ENCODE data around the gene WRAP73. TPM values are rescaled to one million over a fixed set of nuclear protein-coding genes. Genes with fewer than 3 reads are reported as not detected.

Gene WRAP73
- total RNA-seq, 1 donor from 2014 or later: 15.6 TPM

DNA sequence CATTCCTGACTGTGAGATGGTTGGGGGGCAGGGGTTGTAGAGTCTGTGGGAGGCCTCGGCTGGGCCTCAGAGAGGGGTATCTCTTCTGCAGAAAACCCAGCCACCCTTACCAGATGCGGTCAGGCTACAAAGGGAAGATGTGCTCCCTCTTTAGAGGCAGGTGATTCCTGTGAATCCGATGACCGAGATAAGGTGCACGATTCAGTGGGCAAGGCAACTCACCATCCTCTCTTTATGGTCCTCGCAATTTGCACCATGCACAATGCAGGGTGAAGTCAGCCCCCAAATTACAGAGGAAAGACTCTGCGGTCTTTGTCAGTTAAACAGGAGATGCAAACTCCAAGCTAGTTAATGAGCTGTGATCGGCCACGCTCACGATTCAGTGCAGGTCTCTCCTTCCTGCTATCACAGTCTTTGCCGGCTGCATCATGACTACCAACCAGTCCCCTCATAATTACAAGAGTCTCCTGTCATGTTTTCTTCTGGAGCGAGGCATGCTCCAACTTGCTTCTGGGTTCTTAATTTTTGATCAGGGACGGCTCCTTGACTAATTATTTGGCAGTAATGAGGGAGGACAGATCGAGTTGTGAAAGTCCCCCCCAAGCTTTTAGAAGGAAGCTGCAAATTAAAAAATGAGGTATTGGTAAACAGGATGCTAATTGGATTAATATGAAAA lies 14.9 kb upstream of the WRAP73 start:
- H3K4me2 ChIP-seq (ENCODE audit: low read length): no peak overlapping the region
- peaks cover 2% of the 10 kb centered on the region for H3K4me1 Mint-ChIP-seq (ENCODE audit: low read depth, unreplicated experiment)
- H3K36me3 Mint-ChIP-seq (ENCODE audit: low read depth, unreplicated experiment): no peaks in the 10 kb centered on the region

DNA sequence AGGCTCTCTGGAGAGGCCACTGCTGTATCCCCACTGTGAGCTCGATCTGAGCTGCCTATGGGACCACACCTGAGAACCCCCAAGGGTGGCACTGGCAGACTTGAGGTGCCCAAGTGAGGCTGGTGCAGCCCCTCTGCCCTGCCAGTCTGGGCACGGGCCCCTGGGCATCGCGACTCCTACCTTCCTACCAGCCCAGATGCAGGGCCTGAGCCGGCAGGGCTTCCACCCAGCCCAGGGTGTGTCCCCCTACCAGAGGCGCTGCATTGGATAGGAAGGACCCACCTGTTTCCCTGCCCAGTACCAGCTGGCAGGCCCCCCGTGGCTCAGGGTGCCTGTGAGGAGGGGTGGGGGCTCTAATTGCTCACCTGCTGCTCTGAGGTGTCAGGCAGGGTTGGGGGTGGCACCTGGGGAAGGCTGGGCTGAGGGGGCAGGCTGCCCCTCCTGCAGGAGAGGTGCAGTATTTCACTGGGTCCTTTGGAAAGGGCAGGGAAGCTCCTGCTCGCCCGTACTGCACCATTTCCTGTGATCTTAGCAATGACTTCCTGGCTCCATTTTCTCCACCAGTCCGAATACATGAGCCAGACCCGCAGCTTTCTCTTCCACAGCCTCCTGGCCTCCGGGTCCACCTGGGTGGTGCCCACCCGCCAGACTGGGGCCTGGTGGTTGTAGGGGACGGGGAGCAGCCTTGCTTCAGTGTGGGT lies 14.2 kb upstream of the WRAP73 start:
- Mint-ChIP-seq H3K27ac (ENCODE audit: unreplicated experiment) (no peak overlapping the region), H3K4me3 (ENCODE audit: unreplicated experiment) (no peak overlapping the region), H3K9me3 (ENCODE audit: unreplicated experiment) (no peaks in the 10 kb centered on the region), H3K27me3 (ENCODE audit: low read depth, unreplicated experiment) (peaks cover 22% of the 10 kb centered on the region), H3K4me1 (ENCODE audit: low read depth, unreplicated experiment) (peaks cover 2% of the 10 kb centered on the region), H3K36me3 (ENCODE audit: low read depth, unreplicated experiment) (no peaks in the 10 kb centered on the region)
- Histone ChIP-seq H2AFZ (ENCODE audit: low read depth, low read length) (no peak overlapping the region), H3K4me1 (ENCODE audit: insufficient read depth, low read length) (no peaks in the 10 kb centered on the region), H3K9me3 (ENCODE audit: insufficient read depth, low read depth, low read length) (no peaks in the 10 kb centered on the region), H3K27me3 (ENCODE audit: insufficient read depth, low read length) (peaks cover 12% of the 10 kb centered on the region), H3K9ac (ENCODE audit: low read length) (no peak overlapping the region), H3K27ac (ENCODE audit: low read depth, low read length) (no peak overlapping the region), H3K79me2 (ENCODE audit: insufficient read depth, low read length) (no peaks in the 10 kb centered on the region), H3K4me2 (ENCODE audit: low read length) (no peak overlapping the region), H3K4me3 (ENCODE audit: insufficient read depth, low read depth, low read length) (no peak overlapping the region), H3K36me3 (ENCODE audit: insufficient read depth, low read length) (no peaks in the 10 kb centered on the region), H4K20me1 (ENCODE audit: insufficient read depth, low read length) (no peaks in the 10 kb centered on the region)
- no peak for DNase-seq (ENCODE audit: low read depth)
- FAIRE-seq: no peak
- TF ChIP-seq, protein P1, sequence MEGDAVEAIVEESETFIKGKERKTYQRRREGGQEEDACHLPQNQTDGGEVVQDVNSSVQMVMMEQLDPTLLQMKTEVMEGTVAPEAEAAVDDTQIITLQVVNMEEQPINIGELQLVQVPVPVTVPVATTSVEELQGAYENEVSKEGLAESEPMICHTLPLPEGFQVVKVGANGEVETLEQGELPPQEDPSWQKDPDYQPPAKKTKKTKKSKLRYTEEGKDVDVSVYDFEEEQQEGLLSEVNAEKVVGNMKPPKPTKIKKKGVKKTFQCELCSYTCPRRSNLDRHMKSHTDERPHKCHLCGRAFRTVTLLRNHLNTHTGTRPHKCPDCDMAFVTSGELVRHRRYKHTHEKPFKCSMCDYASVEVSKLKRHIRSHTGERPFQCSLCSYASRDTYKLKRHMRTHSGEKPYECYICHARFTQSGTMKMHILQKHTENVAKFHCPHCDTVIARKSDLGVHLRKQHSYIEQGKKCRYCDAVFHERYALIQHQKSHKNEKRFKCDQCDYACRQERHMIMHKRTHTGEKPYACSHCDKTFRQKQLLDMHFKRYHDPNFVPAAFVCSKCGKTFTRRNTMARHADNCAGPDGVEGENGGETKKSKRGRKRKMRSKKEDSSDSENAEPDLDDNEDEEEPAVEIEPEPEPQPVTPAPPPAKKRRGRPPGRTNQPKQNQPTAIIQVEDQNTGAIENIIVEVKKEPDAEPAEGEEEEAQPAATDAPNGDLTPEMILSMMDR (IDR thresholded peaks at IDR 0.05; ENCODE audit: insufficient read depth, low read depth, low read length): no peak
- TF ChIP-seq EZH2 (IDR thresholded peaks at IDR 0.05; ENCODE audit: insufficient read depth, low read length): no peak

More for the DNA sequence above, 14.9 kb upstream of the WRAP73 start:
- H3K9me3 ChIP-seq (ENCODE audit: insufficient read depth, low read depth, low read length): no peaks in the 10 kb centered on the region
- peaks cover 22% of the 10 kb centered on the region for H3K27me3 Mint-ChIP-seq (ENCODE audit: low read depth, unreplicated experiment)
- H3K27me3 ChIP-seq (ENCODE audit: insufficient read depth, low read length): peaks cover 9% of the 10 kb centered on the region
- no peaks in the 10 kb centered on the region for H3K79me2 ChIP-seq (ENCODE audit: insufficient read depth, low read length)
- TF ChIP-seq EZH2 (IDR thresholded peaks at IDR 0.05; ENCODE audit: insufficient read depth, low read length): no peak
- TF ChIP-seq, protein P1 (IDR thresholded peaks at IDR 0.05; ENCODE audit: insufficient read depth, low read depth, low read length): no peak
- H3K36me3 ChIP-seq (ENCODE audit: insufficient read depth, low read length): no peaks in the 10 kb centered on the region
- H3K4me1 ChIP-seq (ENCODE audit: insufficient read depth, low read length): no peaks in the 10 kb centered on the region
- H3K9me3 Mint-ChIP-seq (ENCODE audit: unreplicated experiment): no peaks in the 10 kb centered on the region
- FAIRE-seq (no peak), DNase-seq (ENCODE audit: low read depth) (no peak)
- no peak overlapping the region for H3K27ac Mint-ChIP-seq (ENCODE audit: unreplicated experiment)
- H3K27ac ChIP-seq (ENCODE audit: low read depth, low read length): no peak overlapping the region
- no peak overlapping the region for H3K4me3 Mint-ChIP-seq (ENCODE audit: unreplicated experiment)
- H4K20me1 ChIP-seq (ENCODE audit: insufficient read depth, low read length): no peaks in the 10 kb centered on the region
- no peak overlapping the region for H3K9ac ChIP-seq (ENCODE audit: low read length)
- H2AFZ ChIP-seq (ENCODE audit: low read depth, low read length): no peak overlapping the region
- H3K4me3 ChIP-seq (ENCODE audit: insufficient read depth, low read depth, low read length): no peak overlapping the region
